BE2C (cell line): ENCODE data around the gene TYW1.
"Not testable (repeated sequence)": the region's sequence is repeated elsewhere in the genome, so short reads cannot be mapped to it uniquely, and the experiment has no call there.

ENCODE experiments used
- DNase-seq: peaks from one replicate; pipeline ENCODE4 v3.0.0-alpha.2; 2020
- H3K27me3 ChIP-seq: fragments of 250-450 bp; sonication (Bioruptor Pico); 2 replicates; pipeline ENCODE4 v1.5.1; 2020; ENCODE audit warnings: mild to moderate bottlenecking
- H3K36me3 ChIP-seq: fragments of 250-450 bp; sonication (Bioruptor Pico); 2 replicates; pipeline ENCODE4 v1.5.1; 2020; ENCODE audit warnings: mild to moderate bottlenecking
- H3K4me1 ChIP-seq: fragments of 250-450 bp; sonication (Bioruptor Pico); 2 replicates; pipeline ENCODE4 v1.5.1; 2020
- H3K4me3 ChIP-seq: 2 replicates; pipeline ENCODE4 v1.5.1; 2011; ENCODE audit warnings: low read depth, low read length
- H3K9me3 ChIP-seq: fragments of 250-450 bp; sonication (Bioruptor Pico); 2 replicates; pipeline ENCODE4 v1.5.1; 2020
- TF ChIP-seq, protein P1 (sequence below): IDR thresholded peaks from 2 replicates; pipeline ENCODE4 v1.5.1; 2012; ENCODE audit warnings: mild to moderate bottlenecking, low read depth, low read length

The TYW1 gene

DNA sequence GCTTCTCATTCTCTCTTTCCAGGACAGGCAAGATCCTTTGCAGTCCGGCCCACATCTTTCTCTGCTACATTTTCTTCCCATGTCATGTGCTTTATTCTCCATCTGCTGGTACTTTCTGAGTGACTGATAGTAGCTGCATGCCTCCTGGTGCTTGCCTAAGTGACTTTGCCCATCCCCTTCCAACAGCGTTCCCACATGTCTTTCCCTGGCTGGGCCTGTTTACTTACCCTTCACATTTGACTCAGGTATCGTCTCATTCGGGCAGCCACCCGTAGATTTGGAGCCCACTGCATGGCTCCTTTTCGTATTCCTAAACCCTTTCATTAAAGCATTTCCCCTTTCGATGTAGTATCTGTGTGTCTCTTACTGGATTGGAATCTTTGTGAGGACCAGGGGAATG, 24.6 kb downstream of the TYW1 start:
- peaks cover 5% of the 10 kb centered on the region; the same call in 1 of the 2 replicates for H3K4me1 ChIP-seq
- H3K9me3 ChIP-seq: no peaks in the 10 kb centered on the region
- H3K36me3 ChIP-seq: peaks cover 40% of the 10 kb centered on the region
- H3K4me3 ChIP-seq: no peak overlapping the region
- TF ChIP-seq, protein P1, sequence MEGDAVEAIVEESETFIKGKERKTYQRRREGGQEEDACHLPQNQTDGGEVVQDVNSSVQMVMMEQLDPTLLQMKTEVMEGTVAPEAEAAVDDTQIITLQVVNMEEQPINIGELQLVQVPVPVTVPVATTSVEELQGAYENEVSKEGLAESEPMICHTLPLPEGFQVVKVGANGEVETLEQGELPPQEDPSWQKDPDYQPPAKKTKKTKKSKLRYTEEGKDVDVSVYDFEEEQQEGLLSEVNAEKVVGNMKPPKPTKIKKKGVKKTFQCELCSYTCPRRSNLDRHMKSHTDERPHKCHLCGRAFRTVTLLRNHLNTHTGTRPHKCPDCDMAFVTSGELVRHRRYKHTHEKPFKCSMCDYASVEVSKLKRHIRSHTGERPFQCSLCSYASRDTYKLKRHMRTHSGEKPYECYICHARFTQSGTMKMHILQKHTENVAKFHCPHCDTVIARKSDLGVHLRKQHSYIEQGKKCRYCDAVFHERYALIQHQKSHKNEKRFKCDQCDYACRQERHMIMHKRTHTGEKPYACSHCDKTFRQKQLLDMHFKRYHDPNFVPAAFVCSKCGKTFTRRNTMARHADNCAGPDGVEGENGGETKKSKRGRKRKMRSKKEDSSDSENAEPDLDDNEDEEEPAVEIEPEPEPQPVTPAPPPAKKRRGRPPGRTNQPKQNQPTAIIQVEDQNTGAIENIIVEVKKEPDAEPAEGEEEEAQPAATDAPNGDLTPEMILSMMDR: no peak
- DNase-seq: no peak
- H3K27me3 ChIP-seq: no peaks in the 10 kb centered on the region

DNA sequence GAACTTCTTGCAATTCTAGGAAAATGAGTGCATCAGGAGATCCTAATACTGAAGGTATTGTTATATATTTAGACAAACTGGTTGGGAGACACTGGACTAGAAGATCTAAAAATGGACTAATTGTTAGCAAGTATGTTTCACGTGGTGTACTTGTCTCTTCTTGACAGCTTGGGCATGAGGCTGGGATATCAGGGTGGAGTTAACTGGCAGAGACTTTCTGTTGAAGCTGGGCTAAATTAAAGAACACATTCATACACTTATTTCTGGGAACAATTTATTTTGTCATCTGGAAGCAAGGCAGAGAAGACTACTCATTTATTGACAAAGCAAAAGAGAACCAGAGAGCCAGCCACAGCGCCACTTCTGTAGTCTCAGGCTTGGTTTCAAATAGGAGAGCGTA, 25.9 kb downstream of the TYW1 start:
- Histone ChIP-seq H3K36me3 (peaks cover 40% of the 10 kb centered on the region), H3K4me1 (peaks cover 5% of the 10 kb centered on the region; the same call in 1 of the 2 replicates), H3K9me3 (no peaks in the 10 kb centered on the region), H3K4me3 (no peak overlapping the region), H3K27me3 (no peaks in the 10 kb centered on the region)
- no peak for DNase-seq
- TF ChIP-seq, protein P1: no peak

- not testable (repeated sequence) for H3K4me3 ChIP-seq, H3K27me3 ChIP-seq, H3K4me1 ChIP-seq, DNase-seq, H3K9me3 ChIP-seq
- peaks cover 30% of the 10 kb centered on the region for H3K36me3 ChIP-seq
Observed at GRCh38 chr7:67025459-67025858, 28.8 kb downstream of the TYW1 start.

DNA sequence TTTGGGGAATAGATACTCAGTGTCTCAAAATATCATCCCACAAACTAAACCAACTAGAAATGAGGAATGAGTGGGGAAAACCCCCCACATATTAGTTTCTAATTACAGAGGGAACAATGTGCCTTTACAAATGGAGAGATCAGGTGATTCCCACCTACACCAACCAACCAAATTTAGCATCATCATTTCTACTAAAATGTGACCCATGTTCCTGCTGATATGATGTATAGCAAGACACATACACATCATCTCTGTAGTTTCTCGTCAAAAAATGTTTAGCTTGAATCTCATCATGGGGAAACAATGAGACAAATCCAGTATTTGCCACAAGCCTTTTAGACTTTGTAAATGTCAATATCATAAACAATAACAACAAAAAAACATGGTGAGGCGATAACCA, 35.1 kb downstream of the TYW1 start:
- H3K36me3 ChIP-seq, H3K4me3 ChIP-seq, DNase-seq, H3K4me1 ChIP-seq, H3K27me3 ChIP-seq, H3K9me3 ChIP-seq: not testable (repeated sequence)

GRCh38 chr7:67033251-67033650, 36.6 kb downstream of the TYW1 start:
- H3K9me3 ChIP-seq: peaks cover 3% of the 10 kb centered on the region; the same call in 1 of the 2 replicates
- H3K4me1 ChIP-seq: peaks cover 3% of the 10 kb centered on the region; the same call in 1 of the 2 replicates
- no peak for DNase-seq
- H3K27me3 ChIP-seq: no peaks in the 10 kb centered on the region
- H3K36me3 ChIP-seq: peaks cover 7% of the 10 kb centered on the region
- TF ChIP-seq, protein P1: no peak
- H3K4me3 ChIP-seq: no peak overlapping the region

DNA sequence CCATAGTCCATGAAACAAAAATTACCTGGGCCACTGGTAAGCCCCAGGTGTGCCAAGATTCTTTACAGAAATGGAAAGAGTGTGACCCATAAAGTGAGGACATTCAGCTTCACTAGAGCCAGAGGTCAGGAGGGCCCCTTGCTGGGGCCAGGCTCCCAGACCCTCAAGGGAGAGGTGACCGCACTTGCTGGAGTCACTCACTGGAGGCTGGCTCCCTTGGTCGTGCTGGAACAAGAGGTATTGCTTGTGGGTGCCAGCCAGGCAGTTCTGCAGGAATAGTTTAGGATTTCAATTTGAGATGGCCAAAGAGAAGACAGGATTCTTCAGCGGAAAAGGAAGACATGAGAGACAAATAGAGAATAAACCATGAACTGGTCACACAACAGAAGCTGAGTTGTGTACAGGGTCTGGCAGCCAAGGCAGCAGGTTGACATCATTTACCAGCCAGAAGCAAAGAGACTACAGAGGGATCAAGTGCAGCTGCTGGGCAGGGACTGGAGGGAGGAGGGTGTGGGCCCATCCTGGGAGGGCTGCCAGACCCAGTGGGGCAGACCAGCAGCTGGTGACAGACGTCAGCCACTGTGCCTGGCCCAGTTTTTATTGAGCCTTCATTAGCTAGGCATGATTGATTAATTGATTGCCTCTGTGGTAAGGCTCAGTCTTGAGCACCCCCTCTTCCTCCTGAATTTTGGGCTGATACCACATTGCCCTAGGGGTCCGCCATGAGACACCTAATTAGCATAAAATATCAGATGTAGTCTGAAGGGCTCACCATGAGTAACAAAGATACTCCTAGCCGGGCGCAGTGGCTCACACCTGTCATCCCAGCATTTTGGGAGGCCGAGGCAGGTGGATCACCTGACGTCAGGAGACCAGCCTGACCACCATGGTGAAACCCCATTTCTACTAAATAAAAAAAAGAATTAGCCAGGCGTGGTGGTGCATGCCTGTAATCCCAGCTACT, 40.1 kb downstream of the TYW1 start:
- H3K4me1 ChIP-seq, H3K4me3 ChIP-seq, H3K9me3 ChIP-seq, H3K27me3 ChIP-seq, H3K36me3 ChIP-seq: not testable (repeated sequence)
- DNase-seq: peak; percentile 70

GRCh38 chr7:67040832-67041231, 44.2 kb downstream of the TYW1 start:
- not testable (repeated sequence) for H3K36me3 ChIP-seq, H3K4me1 ChIP-seq
- TF ChIP-seq, protein P1: peak; percentile 35; the same call in 1 of the 2 replicates

DNA sequence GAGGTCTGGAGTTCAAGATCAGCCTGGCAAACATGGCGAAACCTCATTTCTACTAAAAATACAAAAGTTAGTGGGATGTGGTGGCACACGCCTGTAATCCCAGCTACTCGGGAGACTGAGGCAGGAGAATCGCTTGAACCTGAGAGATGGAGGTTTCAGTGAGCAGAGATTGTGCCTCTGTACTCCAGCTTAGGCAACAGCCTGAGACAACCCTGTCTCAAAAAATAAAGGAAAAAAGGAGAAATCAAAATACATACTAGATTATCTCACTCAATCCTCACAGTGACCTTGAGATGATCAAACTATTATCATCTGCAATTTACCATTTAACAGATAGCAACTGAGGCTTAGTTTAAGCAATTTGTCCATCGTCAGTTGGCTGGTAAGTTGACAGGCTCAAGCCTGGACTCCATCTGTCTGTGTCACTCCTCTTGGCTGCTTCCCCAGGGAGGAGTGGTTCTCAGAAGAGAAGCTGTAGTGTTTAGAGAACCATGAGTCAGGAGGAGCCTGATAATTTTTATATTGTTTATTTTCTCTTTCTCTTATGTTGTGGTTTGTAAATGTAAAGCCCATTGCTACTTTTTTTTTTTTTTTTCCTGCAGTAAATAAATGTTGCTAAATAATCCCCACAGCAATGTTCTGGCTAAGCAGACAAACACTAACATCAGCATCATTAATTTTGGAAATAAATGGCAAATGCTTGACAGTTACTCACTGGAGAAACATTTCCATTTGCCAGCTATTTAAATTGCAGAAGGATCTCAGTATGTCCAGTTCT, 46.3 kb downstream of the TYW1 start:
- DNase-seq: peak; percentile 47
- not testable (repeated sequence) for H3K36me3 ChIP-seq, H3K4me3 ChIP-seq, H3K27me3 ChIP-seq, H3K4me1 ChIP-seq, H3K9me3 ChIP-seq

More at GRCh38 chr7:67040832-67041231, 44.2 kb downstream of the TYW1 start:
- not testable (repeated sequence) for H3K27me3 ChIP-seq, DNase-seq, H3K9me3 ChIP-seq, H3K4me3 ChIP-seq

DNA sequence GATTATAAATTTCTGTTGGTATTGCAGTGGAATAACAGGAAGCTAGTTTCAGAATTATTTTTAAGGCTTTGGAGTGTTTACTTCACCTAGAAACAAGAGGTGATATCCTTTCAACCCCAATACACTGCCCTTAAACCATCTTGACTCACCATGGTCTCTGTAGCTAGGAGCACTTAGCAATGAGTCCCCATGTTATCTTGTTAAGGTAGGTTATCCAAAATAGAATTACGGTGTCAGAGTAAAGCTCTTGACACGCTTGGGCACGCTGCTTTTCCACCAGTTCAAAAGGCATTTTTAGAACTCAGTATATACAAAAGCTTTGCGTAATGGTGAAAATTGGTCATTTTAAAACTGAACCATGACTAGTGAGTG, 46.9 kb downstream of the TYW1 start:
- not testable (repeated sequence) for H3K4me3 ChIP-seq, DNase-seq, H3K9me3 ChIP-seq, H3K36me3 ChIP-seq, H3K27me3 ChIP-seq, H3K4me1 ChIP-seq
